ENCODE measurements around the gene ZNF831. TPM values are rescaled to one million over a fixed set of nuclear protein-coding genes. Genes with fewer than 3 reads are reported as not detected.

ZNF831 gene
- total RNA-seq, 3 donors from 2014 or later (not counting 1 experiment from before 2014, with no cell fraction given), result 24.8 to 42.0 (median 40.2) TPM

- no peak for ATAC-seq
- peaks cover 33 to 35% of the 10 kb centered on the region in 2 donors for H3K4me1 Mint-ChIP-seq
- Histone ChIP-seq H3K9me3 (ENCODE audit: control insufficient read depth, insufficient read depth, low read length) (no peaks in the 10 kb centered on the region), H3K4me1 (ENCODE audit: control insufficient read depth, insufficient read depth, low read length) (peaks cover 31% of the 10 kb centered on the region), H3K36me3 (ENCODE audit: control insufficient read depth, insufficient read depth, low read length) (peaks cover 40% of the 10 kb centered on the region), H3K4me3 (ENCODE audit: low read length) (no peak overlapping the region), H3K27me3 (ENCODE audit: control insufficient read depth, insufficient read depth, low read length) (no peaks in the 10 kb centered on the region), H3K27ac (ENCODE audit: low read length) (no peak overlapping the region)
- intact Hi-C loops (cut with micrococcal nuclease), result no loop called here
- H3K27me3 Mint-ChIP-seq (ENCODE audit: low read depth in 2 of 2), result no peaks in the 10 kb centered on the region
- H3K36me3 Mint-ChIP-seq, result peaks cover 1% of the 10 kb centered on the region
- H3K9me3 Mint-ChIP-seq, result no peaks in the 10 kb centered on the region
- no peak for DNase-seq
- 95% methylated on average over 40 of the region's 40 CpGs for WGBS (ENCODE audit: insufficient coverage)
- H3K4me3 Mint-ChIP-seq, result no peak overlapping the region
- no peak for TF ChIP-seq CTCF (IDR thresholded peaks at IDR 0.05)
- H3K27ac Mint-ChIP-seq, result no peak overlapping the region
These were observed 27.6 kb downstream of the ZNF831 start for GRCh38 chr20:59191036-59191755.

GRCh38 chr20:59191756-59192532, 28.3 kb downstream of the ZNF831 start:
- Histone ChIP-seq H3K27me3 (ENCODE audit: control insufficient read depth, insufficient read depth, low read length) (no peaks in the 10 kb centered on the region), H3K9me3 (ENCODE audit: control insufficient read depth, insufficient read depth, low read length) (no peaks in the 10 kb centered on the region), H3K4me1 (ENCODE audit: control insufficient read depth, insufficient read depth, low read length) (peaks cover 24% of the 10 kb centered on the region), H3K36me3 (ENCODE audit: control insufficient read depth, insufficient read depth, low read length) (peaks cover 45% of the 10 kb centered on the region), H3K27ac (ENCODE audit: low read length) (no peak overlapping the region), H3K4me3 (ENCODE audit: low read length) (no peak overlapping the region)
- Mint-ChIP-seq H3K4me1 (peaks cover 25 to 27% of the 10 kb centered on the region in 2 donors), H3K27ac (peak overlapping the region in 1 of 2 donors; percentile 60), H3K36me3 (peaks cover 8% of the 10 kb centered on the region), H3K9me3 (no peaks in the 10 kb centered on the region), H3K4me3 (no peak overlapping the region), H3K27me3 (ENCODE audit: low read depth in 2 of 2) (no peaks in the 10 kb centered on the region)
- intact Hi-C loops (cut with micrococcal nuclease), result no loop called here
- no peak for TF ChIP-seq CTCF (IDR thresholded peaks at IDR 0.05)
- 80% methylated on average over 66 of the region's 66 CpGs for WGBS (ENCODE audit: insufficient coverage)
- no peak for DNase-seq
- ATAC-seq, result no peak

DNA sequence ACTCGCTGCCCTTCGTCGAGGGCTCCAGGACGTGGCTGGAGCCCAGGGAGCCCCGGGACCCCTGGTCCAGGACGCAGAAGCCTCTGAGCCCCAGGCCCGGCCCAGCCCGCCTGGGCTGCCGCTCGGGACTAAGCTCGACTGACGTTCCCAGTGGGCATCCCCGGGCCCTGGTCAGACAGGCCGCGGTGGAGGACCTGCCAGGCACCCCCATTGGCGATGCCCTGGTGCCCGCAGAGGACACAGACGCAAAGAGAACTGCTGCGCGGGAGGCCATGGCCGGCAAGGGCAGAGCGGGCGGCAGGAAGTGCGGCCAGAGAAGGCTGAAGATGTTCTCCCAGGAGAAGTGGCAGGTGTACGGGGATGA, 28.9 kb downstream of the ZNF831 start:
- peaks cover 19 to 22% of the 10 kb centered on the region in 2 donors for H3K4me1 Mint-ChIP-seq
- Histone ChIP-seq H3K9me3 (ENCODE audit: control insufficient read depth, insufficient read depth, low read length) (no peaks in the 10 kb centered on the region), H3K4me3 (ENCODE audit: low read length) (no peak overlapping the region), H3K36me3 (ENCODE audit: control insufficient read depth, insufficient read depth, low read length) (peaks cover 51% of the 10 kb centered on the region), H3K4me1 (ENCODE audit: control insufficient read depth, insufficient read depth, low read length) (peaks cover 20% of the 10 kb centered on the region), H3K27ac (ENCODE audit: low read length) (no peak overlapping the region), H3K27me3 (ENCODE audit: control insufficient read depth, insufficient read depth, low read length) (no peaks in the 10 kb centered on the region)
- DNase-seq, result no peak
- no peak overlapping the region for H3K4me3 Mint-ChIP-seq
- peaks cover 8% of the 10 kb centered on the region for H3K36me3 Mint-ChIP-seq
- no peaks in the 10 kb centered on the region for H3K9me3 Mint-ChIP-seq
- intact Hi-C loops (cut with micrococcal nuclease), result no loop called here
- peak overlapping the region in 1 of 2 donors; percentile 60 for H3K27ac Mint-ChIP-seq
- TF ChIP-seq CTCF (IDR thresholded peaks at IDR 0.05), result no peak
- WGBS (ENCODE audit: insufficient coverage), result 96% methylated on average over 25 of the region's 25 CpGs
- H3K27me3 Mint-ChIP-seq (ENCODE audit: low read depth in 2 of 2), result no peaks in the 10 kb centered on the region
- no peak for ATAC-seq

All from natural killer cell (primary cell).